GM19238 (cell line): ENCODE measurements around the gene SOCS7.

Source experiments
- DNase-seq: peaks from one replicate; pipeline ENCODE4 v3.0.0; 2011; ENCODE audit warnings: low spot score; ENCODE audit not compliant: insufficient read length

Gene SOCS7

DNA sequence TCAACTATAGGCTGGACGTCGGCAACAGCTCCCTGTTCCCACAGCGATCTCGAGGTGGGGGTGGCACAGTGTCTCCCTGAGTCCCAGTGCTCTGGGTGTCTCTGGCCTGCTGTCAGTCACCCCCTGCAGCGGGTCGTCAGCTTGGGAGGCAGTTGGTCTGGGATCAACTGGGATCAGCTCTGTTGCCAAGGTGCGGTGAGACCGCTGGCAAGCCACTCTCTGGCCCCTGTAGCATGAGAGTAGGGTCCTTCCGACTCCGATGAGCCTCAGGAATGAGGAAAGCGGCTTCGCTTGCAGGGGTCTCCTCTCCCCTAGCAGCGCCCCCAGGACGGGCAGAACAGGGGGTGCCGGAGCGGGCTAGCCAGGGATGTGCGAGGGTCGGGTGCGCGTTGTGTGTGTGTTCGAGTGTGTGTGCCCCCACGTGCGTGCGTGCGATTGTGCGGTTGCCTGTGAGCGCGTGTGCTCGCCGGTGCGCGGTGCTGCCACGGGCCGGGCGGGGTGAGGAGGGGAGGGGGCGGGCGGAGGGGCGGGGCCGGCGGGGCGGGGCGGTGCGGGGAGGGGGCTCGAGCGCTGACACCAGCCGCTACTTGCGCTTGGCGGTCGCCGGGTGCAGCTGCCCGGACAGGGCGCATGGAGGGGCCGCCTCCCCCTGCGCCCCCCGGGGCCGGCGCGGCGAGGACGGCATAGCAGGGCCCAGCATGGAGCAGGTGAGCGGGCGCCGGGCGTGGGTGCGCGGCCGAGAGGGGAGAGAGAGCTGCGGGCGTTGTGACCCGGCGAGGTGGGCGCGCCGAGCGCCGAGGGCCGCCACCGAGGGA lies 67.3 kb downstream of the SOCS7 start:
- DNase-seq = no peak

DNA sequence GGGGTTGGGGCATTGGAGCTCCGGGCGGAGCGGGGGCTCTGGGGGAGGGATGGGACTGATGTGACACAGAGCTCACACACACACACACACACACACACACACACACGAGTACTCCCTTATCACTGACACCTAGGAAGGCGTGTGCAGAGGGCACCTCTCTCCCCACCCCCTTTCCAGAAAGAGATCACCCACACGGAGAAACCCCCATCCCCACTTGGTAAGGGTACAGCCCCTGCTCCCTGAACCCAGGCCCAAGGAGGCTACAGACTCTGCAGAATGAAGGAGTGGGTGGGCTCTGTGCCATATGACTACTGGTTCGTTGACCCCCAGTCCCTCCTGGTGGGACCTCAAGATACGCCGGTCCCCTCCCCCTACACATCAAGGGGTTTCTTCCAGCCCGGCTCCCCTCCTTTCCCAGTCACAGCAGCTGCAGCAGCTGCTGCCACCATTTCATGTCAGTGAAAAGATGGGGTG lies 67.9 kb downstream of the SOCS7 start:
- no peak for DNase-seq

DNA sequence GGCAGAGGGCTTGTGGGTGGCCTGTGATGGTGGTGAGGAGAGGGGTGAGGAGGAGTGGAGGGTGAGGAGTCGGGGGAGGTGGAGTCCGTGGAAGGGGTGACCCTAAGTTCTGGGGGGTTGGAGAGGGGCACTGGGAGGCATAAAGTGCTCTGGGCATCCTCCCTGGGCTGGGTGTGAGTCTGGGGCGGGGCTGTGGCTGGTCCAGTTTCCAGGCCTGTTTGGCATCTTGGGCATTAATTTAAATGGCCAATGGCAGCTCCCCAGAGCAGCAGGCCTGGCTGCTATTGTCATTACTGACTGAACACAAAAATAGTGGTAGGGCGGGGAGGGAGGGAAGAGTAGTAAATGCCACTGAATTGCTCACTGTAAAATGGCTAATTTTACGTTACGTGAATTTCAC lies 68.9 kb downstream of the SOCS7 start:
- no peak for DNase-seq

DNA sequence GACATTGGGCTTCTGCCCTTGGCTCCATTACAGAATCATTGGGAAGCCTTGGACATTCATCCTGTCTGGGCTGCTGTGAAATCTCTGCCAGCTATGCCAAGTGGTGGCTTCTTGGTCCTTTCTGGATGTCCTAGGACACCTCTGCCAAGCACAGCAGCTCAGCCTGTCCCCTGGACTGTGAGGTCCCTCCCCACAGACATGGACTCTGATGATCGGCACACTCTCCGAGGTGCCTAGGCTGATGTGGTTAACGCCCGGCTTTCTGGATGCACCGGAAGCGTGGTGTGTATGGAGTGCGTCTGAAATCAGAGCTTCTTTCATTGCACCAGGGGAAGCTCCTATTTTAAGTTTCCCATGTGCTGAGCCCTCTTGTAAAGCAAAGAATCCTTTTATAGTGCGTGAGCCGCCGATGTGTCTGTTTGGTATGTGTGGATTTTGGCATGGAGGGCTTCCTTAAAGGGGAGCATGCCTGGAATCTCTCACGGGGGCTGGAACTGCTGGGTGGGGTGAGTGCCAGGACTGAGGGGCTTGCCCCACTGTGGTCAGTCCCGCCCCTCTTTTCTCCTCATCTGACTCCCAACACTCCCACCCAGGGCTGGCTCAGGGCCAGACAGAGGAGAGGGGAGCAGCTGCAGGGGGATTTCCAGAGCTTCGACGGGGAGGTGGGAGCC lies 69.7 kb downstream of the SOCS7 start:
- DNase-seq = no peak

DNA sequence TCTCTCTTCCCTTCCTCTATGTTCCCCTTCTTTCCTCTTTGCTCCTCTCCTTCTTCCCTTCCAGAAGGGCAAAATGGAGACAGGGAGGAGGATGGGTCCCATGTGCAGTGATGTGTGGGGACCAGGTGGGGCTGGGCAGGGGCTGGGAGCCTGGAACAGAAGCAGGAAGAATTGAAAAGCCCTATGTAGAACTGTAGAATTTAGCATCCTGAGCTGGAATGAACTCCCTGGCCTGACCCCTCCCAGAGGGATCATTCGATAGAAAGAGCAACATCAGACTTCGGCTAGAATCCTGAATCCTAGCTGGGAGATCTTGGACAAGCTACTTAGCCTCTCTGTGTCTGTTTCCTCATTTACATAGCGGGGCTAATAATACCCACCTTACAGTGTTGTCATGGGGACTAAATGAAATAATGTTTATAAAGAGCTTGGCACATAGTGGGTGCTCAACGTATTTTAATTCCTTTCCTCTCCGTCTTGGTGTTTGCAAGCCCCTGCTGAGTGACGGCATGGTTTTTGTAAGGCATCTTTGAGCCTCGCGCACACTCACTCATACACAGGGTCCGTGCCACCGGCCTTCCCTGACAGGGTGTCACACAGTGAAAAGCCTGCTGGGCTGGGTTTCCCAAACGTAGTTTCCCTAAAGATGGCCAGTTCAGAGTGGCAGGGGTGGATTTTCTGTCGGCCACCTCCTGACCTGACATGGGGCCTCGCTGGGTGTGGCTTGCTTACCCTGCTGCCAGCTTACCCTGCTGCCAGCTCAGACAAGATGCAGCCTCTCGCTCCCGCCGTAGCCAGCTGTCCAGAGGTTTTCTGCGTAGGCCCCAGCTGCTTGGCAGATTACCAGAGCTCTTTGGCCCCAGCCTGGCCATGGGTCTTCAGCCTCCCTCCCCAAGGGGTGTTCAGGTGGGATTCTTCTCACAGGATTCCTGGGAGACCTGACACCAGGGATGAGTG lies 70.5 kb downstream of the SOCS7 start:
- DNase-seq = no peak

DNA sequence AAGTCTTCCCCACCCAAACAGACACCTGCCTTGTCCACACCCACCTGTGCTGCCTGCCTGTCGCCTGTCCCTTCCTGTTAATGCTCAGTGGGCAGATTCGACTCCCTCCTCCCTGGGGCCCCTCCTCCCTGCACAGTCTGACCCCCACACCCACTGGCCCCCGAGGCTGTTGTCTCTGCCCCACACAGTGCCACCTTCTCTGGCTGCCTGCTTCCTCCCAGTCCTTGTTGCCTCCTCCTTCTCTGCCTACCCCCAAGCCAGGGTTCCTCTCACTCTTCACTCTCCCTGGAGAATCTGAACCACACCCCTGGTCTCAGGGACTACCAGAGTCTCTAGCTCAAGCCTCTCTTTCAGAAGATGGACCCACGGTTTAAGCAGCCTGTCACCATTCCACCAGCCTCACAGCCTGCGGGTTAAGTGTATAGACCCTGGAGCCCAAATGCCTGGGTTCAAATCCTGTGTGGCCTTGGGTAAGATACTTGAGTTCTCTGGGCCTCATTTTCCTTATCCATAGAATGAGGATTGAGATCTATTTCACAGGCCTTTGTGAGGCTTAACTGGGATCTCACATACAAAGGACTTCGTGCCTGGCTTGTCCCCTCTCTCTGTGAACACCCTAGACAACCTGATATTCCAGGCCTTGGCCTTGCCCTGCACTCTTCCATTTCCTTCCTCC lies 72.8 kb downstream of the SOCS7 start:
- no peak for DNase-seq

DNA sequence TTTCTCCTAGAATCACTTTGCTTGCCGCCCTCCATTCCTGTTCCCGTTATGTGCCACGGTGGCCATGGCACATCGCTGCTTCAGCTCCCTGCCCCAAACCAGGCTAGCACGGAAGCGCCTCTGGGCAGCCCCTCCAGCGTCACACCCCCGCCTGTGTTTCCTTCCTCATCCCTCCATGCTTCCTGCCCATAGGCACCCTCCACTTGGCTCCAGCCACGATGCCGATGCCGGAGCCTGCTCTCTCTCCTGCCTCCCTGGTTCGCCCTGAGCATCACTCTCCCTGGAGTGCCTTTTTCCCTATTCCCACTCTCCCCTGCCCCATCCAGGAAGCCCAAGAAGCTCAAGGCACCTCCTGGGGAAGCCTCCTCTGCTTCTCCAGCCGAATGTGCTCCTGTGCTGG lies 73.4 kb downstream of the SOCS7 start:
- no peak for DNase-seq

DNA sequence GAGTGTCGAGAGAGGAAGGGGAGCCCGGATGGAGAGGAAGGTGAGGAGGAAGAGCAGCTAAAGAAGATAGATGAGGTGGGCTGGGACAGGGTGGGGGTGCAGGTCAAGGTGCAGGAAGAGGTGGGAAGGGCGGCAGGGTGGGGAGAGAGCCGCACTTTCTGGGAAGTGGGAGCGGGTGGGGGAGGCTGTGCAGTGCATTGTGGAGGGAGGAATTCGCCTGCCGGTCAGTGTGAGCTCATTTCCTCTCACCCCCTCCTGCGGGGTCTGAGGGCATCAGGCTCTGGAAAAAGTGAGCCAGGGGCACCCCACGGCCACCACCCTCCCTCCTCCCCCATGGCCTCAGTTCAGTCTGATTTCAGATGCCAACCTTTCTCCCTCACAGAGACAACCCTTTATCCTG lies 74.1 kb downstream of the SOCS7 start:
- DNase-seq = no peak

DNA sequence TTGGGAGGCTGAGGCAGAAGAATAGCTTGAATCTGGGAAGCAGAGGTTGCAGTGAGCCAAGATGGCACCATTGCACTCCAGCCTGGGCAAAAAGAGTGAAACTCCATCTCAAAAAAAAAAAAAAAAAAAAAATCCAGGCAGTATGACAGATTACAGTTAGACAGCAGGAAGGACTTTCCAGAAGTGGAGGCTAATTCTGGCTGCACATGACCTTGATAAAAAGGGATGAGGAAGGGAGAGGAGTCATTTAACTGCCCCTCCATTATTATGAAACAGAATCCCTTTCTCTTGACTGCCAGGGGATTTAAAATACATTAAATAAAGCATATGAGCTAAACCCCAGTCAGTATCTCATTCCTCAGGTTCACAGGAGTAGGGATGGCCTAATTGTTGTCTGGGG lies 74.8 kb downstream of the SOCS7 start:
- no peak for DNase-seq

DNA sequence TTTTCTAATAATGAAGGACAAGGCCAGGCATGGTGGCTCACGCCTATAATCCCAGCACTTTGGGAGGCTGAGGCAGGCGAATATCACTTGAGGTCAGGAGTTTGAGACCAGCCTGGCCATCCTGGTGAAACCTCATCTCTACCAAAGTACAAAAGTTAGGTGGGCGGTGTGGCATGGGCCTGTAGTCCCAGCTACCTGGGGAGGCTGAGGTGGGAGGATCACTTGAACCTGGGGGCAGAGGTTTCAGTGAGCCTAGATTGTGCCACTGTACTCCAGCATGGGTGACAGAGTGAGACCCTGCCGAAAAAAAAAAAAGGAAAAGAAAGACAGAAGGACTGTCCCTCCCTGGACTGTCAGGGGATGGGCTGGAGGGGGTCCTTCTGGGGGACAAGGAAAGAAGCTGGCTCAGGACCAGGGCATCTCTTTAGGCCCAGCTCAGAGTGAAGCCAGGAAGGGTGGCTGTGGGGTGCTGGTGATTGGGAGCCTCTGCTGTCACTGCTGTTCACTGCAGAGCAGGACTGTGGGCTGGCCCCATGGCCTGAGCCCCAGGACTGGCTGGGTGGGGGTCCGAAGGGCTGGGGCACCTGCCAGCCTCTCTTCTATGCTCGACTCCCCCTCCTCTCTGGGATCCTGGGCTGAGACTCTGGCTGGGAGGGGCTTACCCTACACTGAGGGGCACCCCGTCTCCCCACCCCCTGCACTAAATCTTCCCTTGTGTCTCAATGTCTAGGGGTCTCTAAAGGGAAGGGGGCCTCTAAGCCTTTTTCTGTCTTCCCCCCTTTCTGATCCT lies 75.7 kb downstream of the SOCS7 start:
- no peak for DNase-seq

DNA sequence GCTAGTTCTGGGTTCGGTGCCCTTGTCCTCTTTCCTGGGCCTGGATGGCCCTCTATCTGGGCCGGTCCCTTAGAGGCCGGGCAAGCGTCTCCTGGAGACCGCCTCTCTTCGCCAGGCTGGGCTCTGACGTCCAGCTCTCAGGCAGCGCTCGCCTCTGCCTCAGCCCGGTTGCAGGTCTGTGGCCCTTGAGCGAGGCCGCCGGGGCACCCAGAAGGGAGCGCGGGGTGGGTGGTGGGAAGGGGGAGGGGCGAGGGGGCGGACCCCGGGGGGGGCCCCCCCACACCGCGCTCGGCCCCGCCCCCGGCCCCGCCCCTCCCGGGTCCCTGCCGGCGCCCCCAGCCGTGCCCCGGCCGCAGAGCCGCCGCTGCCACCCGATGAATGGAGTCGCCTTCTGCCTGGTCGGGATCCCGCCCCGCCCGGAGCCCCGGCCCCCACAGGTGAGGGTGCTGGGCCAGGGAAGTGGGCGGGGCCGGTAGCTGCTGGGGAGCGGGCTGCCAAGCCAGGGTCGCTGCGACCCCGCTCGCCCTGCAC lies 76.5 kb downstream of the SOCS7 start, which contains the start of gene ARHGAP23:
Gene ARHGAP23 (plus strand): TSS at position 353 of the 531 bp plus-strand sequence. CDS start 22 bp downstream, at position 375.
- DNase-seq = no peak

DNA sequence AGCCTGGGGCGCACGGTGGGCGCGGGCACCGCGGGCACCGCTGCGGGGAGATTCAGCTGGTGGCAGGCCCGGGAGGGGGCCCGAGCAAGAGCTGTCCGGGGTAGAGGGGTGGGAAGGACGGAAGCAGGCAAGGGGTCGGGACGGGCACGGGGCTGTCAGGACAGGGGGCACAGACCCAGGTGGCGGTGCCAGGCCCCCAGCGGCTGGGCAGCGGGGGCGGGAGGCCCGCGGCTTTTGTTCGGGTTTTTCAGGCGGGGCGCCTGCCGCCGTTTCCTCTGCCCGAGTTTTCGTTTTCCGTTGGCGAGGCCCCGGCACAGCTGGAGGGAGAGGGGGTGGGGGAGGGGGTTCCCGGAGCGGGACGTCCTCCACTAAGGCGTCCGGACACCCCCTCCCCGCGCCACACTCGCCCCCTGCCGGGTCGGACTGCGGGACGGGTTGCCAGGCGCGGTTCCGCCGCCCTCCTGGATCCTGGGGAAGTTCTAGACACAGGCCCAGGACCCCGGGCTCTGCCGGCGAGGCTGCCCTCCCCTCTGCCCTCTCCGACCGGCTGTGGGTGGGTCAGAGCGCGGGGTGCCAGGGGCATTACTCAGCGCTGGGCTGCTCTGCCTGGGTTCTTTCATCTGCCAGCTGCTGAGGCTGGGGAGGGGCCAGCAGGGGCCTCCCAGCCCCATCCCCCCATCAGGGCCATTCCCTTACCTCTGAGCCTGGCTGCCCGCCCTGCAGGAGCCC lies 77.2 kb downstream of the SOCS7 start:
- no peak for DNase-seq

DNA sequence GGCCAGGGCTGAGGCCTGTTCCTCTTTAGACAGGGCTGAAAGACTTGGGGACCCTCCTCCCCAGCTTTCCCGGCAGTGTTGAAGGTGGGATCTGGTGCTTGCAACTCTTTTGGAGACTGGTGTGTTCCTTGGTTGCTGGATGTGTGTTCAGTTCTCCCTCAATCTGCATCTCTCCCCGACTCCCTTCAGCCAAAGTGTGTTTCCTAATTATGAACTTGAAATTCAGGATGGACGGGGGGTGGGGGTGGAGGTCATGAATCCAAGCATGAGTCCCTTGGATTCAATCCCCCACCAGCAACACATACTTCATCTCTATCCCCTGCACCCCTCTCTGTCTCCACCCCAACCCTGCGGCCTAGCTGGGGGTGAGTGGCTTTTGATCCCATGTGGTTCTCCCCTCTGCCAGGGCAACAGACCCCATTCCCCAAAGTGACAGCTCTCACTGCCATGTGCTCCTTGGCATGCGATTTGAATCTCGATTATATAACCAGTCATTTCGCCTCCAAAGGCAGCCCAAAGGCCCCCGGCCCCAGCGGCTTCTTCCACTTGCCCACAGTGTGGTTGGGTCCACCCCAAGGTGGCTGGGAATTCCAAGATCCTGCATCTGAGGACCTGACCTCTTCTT lies 77.9 kb downstream of the SOCS7 start:
- no peak for DNase-seq

DNA sequence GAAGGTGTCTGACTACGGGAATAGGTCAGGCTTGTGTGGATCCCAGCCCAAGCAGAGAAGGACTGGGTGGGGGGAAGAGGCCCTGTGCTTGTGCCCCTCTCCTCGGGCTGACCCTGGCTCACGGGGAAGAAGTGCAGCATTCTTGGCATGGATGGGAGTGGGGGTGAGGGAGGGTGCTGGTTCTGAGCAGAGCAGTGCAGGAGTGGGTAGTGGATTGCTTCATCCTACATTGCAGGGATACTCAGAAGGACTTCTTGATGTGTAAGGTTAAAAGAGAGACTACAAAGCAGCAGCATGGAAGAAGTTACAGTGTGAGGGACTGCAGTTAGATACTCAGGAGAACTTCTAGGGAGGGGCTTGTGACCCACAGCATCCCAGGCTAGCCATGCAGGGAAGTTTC lies 78.7 kb downstream of the SOCS7 start:
- no peak for DNase-seq

DNA sequence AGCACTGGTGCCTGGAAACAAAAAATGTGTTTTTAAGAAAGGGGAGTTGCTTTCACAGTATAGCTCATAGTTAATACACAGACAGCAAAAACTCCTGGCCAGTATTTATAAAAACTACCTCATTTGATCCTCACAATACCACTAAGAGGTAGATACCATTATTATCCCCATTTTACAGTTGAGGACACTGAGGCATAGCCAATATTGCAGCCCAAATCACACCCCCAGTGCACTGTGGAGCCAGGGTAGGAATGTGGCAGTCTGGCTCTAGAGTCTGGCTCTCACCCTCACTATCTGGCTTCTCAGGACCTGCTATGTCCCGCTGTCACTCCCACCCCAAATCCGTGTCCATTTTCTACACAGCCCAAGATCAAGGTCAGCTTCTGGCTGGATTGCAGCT lies 79.2 kb downstream of the SOCS7 start:
- DNase-seq = no peak

DNA sequence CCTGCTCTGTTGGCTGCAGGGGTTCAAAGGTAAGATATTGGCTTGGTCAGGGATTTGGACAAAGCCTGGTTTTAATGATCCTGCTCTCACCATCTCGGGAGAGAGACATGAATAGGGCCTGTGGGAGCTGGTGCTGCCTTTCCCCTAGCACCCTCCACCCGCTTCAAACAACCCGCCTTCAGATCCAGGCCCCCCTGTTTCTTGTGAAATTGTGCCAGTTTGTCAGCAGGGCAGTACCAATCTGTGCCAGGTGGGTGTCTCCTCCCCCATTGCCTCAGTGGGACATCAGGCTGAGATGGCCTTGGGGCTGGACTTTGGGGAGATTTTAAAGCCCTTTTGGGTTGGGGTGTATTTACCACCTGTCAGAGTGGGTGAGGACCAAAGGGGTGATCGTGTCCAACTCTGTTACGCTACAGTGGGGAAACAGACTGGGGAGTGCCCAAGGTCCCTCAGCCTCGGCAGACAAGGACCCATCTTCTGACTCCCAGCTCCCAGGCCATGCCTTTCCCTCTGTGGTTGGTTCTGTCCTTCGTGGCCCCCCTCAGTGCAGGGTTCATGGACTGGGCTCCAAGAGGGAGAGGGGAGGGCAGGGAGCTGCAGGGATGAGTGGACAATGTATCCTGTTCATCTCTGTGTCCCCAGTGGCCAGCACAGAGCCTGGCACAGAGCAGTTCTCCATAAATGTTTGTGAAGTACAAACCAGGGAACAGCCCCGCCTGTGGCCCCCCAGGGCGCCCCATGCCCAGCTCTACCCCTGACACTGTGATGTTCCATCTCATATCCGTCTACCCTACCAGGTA lies 79.9 kb downstream of the SOCS7 start:
- no peak for DNase-seq

DNA sequence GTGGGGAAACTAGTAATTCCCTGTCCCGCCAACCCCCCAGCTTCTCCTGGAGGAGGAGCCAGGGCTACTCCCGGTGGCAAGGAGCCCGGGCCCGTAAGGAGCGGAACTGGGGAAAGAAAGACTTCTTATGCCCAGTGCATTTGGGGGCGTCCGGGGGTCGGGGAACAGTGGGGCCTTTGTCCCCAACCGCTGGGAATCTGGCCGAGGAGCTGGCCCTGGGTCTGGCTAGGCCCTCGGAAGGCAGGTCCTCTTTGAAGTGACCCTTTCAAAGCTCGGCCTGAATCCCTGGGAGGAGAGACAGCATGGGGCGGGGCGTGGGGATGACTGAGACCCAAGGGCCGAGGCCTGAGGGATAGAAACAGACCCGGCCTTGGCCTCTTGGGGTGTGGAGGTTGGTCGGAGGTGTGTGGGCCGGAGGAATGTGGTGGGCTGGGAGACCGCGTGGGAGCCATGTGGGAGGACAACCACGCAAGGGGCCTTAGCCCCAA lies 82.6 kb downstream of the SOCS7 start:
- no peak for DNase-seq

DNA sequence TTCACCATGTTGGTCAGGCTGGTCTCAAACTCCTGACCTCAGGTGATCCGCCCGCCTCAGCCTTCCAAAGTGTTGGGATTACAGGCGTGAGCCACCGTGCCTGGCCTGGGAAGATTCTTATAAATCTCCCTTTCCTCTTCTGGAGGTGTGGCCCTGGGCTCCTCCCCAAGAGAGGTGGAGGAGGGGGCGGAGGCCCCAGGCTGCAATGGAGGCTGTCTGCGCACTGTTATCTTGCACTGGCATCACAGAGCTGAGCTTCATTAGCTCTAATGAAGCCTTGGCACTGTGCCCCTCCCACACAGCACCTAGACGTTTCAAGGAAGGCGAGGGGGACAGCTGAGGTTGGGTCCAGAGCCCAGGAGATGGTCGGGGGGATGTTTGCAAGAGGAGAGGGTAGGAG lies 84.2 kb downstream of the SOCS7 start:
- no peak for DNase-seq
